Left ventricle myocardium superior (tissue), 1 donor: ENCODE results near the gene ONECUT2. TPM values are rescaled to one million over a fixed set of nuclear protein-coding genes. Genes with fewer than 3 reads are reported as not detected.

ENCODE experiments used
- ATAC-seq: fragments of 200-7000 bp; cut with Tn5 transposase; one replicate; pipeline ENCODE4 v1.9.1; 2020; ENCODE audit warnings: mild to moderate bottlenecking, moderate library complexity
- DNase-seq: peaks from one replicate; pipeline ENCODE4 v3.0.0-alpha.2; 2020
- intact Hi-C: fragments of 100-400 bp; cut with micrococcal nuclease; formaldehyde crosslinking; loops from one replicate; pipeline ENCODE4 v1.11.0; 2022
- total RNA-seq: library from RNA; stranded (reverse); fragmentation: NEBNext Ultra II Directional; extraction: Animal tissue kit (Norgen Biotek cat#: 25700); gene quantifications from one replicate; pipeline ENCODE4 v1.2.1, GENCODE V29; 2021
- donor health status: DM: no; HTN: yes; CAD: no; lungs with severe emphysema.

The ONECUT2 gene
- total RNA-seq, 1 donor from 2014 or later, result 0.02 TPM

DNA sequence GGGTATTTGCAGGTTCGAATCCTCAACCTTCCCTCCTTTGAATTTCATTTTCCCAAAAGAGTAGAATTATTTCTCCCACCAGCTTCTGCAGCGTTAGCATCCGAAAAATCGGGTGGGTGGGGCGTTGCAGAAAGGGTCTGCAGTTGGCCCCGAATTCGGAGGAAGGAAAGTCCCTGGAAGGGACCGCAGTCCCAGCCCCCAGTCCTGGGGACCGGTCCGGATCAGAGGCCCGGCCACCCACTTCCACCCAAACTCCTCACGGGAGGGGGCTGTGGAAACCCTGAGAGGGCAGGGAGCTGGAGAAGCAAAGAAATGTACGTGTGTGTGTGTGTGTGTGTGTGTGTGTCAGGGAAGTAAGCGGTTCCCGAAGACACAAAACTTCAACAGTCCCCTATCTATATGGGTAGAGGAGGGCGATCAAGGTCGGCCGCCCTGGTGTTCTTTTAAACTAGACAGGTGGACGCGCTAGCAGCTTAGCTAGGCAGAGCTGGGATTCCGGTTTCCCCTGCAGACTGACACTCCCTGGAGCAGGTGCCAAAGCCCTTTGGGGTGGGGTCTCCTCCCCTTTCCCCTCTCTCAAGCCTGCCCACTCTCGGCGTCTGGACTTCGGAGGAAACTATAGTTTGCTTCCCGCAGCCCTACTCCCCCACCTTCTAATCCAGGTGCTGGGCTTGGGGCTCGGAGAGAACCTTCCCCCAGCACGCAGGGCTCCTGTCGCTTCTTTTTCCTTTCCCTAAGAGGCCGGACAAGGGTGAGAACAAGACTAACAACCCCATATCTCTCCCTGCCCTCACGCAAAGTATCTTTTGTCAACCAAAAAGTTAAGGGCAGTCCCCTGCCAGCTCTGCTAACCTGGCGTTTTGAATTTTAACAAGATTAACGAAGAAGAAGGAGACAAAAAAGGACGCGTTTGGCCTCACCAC, 4.8 kb upstream of the ONECUT2 start:
- DNase-seq, result no peak
- intact Hi-C loops, result no loop called here
- no peak for ATAC-seq

DNA sequence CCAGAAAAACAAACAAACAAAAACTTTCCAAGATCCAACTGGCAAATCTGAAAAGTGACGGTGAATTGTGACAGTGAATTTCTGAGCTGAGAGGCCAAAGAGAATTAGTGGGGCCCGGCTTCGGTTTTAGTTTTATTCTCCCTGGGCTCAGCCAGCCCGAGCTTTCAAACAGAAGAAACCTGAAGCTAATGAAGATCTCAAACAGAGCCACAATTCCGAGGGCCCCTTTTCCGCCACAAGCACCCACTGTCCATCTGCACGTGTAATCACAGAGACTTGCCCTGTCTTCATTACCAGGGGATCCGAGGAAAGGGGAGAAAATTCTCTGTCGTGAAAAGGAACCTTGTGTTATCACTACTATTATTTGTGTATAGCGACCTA, 4.2 kb upstream of the ONECUT2 start:
- intact Hi-C loops, result no loop called here
- DNase-seq, result no peak
- no peak for ATAC-seq

DNA sequence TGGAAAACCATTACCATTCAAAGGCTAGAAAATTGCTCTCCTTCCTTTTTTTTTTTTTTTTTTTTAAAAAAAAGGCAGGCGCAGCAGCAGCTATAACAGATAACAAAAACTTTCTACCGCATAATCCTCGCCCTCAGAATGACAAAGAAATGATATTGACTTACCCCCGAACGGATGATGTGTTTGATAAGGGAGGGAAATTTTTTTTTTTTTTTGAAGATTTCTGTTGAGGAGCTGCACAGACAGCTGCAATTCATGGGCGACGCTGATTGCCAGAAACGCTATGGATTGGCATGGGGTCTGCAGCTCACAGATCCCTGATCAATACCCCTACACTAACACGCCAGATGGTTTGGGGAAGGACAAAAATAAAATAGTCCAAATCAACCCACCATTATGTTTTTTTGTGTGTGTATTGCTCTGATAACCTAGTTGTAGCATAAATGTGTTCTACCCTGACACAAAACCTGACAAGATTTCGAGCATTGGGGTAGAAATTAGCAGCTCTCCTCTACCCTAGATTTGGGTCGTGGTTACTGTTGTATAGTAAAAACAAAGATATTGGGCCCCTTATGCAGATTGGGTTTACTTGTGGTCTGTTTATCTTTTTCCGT, 3.6 kb upstream of the ONECUT2 start:
- no peak for DNase-seq
- intact Hi-C loops, result no loop called here
- ATAC-seq, result no peak

- intact Hi-C loops, result no loop called here
- ATAC-seq, result no peak
- DNase-seq, result no peak
Observed at GRCh38 chr18:57432140-57432539, 3.0 kb upstream of the ONECUT2 start.

DNA sequence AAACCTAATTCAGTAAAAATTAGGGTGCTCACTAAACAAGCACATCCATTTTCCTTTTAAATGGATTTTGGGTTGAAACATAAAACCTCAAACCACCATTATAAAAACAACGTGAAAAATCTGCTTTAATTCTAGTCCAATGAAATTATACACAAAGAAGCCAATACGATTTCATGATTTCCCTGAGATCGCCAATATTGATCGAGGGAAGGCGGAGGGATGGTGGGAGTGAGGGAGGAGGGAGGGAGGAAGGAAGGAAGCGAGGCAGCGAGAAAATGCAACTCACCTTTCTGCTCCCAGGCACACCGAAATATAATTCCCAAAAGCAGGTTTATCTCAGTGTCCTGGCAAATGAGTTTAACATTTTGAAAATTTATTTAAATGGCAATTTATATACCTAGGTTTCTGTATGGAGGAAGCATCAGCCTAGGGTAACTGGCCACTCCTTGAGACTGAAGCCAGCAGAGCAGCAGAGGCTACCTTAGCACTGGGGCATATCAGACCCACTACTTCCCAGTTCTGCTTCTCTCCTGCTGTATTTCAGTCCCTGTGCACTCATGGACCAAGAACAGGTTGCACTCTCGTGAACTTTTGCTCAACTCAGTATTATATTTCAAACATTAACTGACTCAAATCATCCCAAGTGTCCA, 2.3 kb upstream of the ONECUT2 start:
- ATAC-seq (no peak), DNase-seq (no peak)
- intact Hi-C loops, result no loop called here

- no peak for DNase-seq
- intact Hi-C loops, result no loop called here
- no peak for ATAC-seq
Observed at GRCh38 chr18:57433482-57433881, 1.7 kb upstream of the ONECUT2 start.

- ATAC-seq (no peak), DNase-seq (no peak)
- intact Hi-C loops, result no loop called here
Observed at GRCh38 chr18:57433934-57434535, 1.1 kb upstream of the ONECUT2 start.

- intact Hi-C loops, result no loop called here
- ATAC-seq (no peak), DNase-seq (no peak)
Observed at GRCh38 chr18:57435846-57436190, 644 bp downstream of the ONECUT2 start.

- intact Hi-C loops, result no loop called here
- ATAC-seq, result no peak
- no peak for DNase-seq
Observed at GRCh38 chr18:57436191-57436964, 1.2 kb downstream of the ONECUT2 start.

DNA sequence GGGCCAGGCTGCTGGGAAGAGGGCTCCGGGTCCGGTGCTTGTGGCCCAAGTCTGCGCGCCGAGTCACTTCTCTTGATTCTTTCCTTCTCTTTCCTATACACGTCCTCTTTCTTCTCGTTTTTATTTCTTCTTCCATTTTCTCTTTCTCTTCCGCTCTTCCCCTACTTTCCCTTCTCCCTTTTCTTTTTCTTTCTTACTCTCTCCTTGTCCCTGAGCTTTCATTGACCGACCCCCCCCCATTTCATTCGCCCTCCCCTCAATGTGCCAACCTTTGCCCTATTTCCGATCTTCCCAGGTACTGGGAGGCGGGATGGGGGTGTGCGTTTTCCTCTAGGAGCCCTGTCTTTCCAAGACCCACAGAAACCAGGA, 1.8 kb downstream of the ONECUT2 start:
- intact Hi-C loops, result no loop called here
- DNase-seq (no peak), ATAC-seq (no peak)

DNA sequence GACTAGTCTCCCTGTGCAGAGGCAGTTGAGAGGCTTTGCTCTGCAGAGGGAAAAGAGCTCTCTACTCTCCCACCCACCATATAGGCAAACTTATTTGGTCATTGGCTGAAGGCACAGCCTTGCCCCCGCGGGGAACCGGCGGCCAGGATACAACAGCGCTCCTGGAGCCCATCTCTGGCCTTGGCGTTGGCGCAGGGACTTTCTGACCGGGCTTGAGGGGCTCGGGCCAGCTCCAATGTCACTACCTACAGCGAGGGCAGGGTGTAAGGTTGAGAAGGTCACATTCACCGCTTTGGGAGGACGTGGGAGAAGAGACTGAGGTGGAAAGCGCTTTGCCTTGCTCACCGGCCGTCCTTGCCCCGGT, 2.2 kb downstream of the ONECUT2 start:
- ATAC-seq (no peak), DNase-seq (no peak)
- intact Hi-C loops, result no loop called here

DNA sequence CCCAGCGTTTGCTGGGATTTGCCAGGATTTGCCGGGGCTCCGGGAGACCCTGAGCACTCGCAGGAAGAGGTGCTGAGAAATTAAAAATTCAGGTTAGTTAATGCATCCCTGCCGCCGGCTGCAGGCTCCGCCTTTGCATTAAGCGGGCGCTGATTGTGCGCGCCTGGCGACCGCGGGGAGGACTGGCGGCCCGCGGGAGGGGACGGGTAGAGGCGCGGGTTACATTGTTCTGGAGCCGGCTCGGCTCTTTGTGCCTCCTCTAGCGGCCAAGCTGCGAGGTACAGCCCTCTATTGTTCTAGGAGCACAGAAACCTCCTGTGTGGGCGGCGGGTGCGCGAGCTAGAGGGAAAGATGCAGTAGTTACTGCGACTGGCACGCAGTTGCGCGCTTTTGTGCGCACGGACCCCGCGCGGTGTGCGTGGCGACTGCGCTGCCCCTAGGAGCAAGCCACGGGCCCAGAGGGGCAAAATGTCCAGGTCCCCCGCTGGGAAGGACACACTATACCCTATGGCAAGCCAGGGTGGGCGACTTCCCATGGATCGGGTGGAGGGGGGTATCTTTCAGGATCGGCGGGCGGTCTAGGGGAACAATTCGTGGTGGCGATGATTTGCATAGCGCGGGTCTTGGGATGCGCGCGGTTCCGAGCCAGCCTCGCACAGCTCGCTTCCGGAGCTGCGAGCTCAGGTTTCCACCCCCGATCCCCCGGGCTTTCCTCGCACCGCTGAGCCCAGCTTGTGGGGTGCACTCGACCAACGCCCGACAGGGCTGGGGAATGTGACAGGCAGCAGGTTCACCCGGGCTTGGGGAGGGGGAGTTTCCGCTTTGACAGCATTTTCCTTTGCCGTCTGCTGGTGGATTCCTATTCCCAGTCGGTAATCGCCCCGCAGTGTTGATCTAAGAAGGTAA, 2.8 kb downstream of the ONECUT2 start:
- intact Hi-C loops, result no loop called here
- peak; percentile 37 for DNase-seq
- peak; percentile 64 for ATAC-seq

- intact Hi-C loops, result no loop called here
- DNase-seq (no peak), ATAC-seq (no peak)
Observed at GRCh38 chr18:57438743-57439608, 3.8 kb downstream of the ONECUT2 start.

DNA sequence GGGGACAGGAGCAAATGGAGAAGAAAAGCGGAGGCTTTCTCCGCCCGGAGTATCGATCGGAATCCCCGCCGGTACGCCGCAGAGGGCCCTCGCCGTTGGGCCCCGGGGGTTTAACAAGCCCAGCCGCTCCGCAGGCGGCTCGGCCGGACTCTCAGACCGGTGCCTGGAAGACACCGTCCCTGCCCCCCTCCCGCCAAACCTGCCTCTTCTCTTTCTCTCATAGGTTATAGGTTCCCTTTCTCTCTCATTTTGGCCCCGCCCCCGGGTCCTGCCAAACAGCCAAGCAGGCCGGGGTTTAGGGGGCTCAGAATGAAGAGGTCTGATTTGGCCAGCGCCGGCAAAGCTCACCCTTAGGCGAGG, 4.4 kb downstream of the ONECUT2 start:
- no peak for ATAC-seq
- intact Hi-C loops, result no loop called here
- no peak for DNase-seq

DNA sequence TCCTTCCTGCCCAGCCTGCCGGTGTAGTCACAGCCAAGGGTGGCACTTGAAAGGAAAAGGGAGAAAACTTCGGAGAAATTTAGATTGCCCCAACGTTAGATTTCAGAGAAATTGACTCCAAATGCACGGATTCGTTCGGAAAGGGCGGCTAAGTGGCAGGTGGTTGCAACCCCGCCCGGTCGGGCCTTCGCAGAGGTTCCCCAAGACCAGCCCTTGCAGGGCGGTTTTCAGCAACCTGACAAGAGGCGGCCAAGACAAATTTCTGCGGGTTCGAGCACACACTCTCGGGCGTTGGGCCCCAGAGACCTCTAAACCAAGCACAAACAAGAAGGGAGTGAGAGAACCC, 4.8 kb downstream of the ONECUT2 start:
- DNase-seq (no peak), ATAC-seq (no peak)
- intact Hi-C loops, result no loop called here

DNA sequence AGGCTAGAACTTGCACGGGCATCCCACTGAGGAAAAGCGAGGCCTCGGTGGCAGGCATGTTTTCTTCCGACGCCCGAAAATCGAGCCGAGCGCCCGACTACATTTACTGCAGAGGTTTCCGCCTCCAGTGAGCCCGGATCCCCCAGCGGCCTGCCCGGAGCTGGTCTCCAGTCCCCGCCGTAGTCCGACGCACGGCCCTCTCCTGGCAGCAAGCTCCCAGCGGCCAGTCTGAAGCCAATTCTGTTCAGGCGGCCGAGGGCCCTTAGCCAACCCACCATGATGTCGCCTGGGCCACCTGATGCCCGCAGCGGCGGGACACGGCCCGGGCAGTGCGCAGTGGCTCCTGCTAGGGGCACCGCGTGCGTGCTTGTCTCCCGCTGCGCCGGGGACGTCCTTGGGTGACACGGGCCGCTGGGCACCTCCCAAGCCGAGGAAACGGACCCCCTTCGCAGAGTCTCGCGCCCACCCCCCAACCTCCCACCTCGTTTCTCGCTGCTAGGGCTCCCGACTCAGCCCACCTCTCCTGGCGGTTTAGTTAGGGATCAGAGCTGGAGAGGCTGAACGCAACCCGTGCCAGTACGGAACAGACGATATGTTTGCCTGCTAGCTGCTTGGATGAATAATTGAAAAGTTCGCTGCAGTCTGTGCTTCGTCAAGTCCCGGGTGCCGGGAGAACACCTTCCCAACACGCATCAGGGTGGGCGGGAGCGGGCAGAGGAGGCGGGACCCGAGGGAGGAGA, 5.3 kb downstream of the ONECUT2 start:
- ATAC-seq (no peak), DNase-seq (no peak)
- intact Hi-C loops, result no loop called here
